IPS-NIHi7 (cell line): Measurements from ENCODE around the gene RABGAP1.
A peak's percentile ranks its signal among the peaks of the same experiment; 100 is the strongest.

ENCODE experiments used
- DNase-seq: peaks from one replicate; pipeline ENCODE4 v3.0.0; 2012; ENCODE audit warnings: mixed read lengths; ENCODE audit errors: extremely low spot score

The RABGAP1 gene

GRCh38 chr9:123046406-123047195 is 105.8 kb downstream of the RABGAP1 start:
- DNase-seq: no peak

- no peak for DNase-seq
Measured at GRCh38 chr9:123048748-123049147, 107.9 kb downstream of the RABGAP1 start.

- no peak for DNase-seq
Measured at GRCh38 chr9:123049589-123050222, 108.9 kb downstream of the RABGAP1 start.

GRCh38 chr9:123053046-123053445 is 112.2 kb downstream of the RABGAP1 start:
- DNase-seq: no peak

GRCh38 chr9:123053711-123054110 is 112.9 kb downstream of the RABGAP1 start:
- DNase-seq: no peak

- DNase-seq: no peak
Measured at GRCh38 chr9:123058834-123059233, 118.0 kb downstream of the RABGAP1 start.

GRCh38 chr9:123059472-123060220 is 118.8 kb downstream of the RABGAP1 start:
- DNase-seq: no peak

- no peak for DNase-seq
Measured at GRCh38 chr9:123061216-123061615, 120.4 kb downstream of the RABGAP1 start.

GRCh38 chr9:123062351-123063176 is 121.7 kb downstream of the RABGAP1 start:
- DNase-seq: no peak

- no peak for DNase-seq
Measured at GRCh38 chr9:123063177-123063598, 122.4 kb downstream of the RABGAP1 start.

GRCh38 chr9:123063896-123064295 is 123.1 kb downstream of the RABGAP1 start:
- no peak for DNase-seq

GRCh38 chr9:123064716-123065115 is 123.9 kb downstream of the RABGAP1 start:
- no peak for DNase-seq

- no peak for DNase-seq
Measured at GRCh38 chr9:123065196-123065595, 124.4 kb downstream of the RABGAP1 start.

- DNase-seq: no peak
Measured at GRCh38 chr9:123067136-123067535, 126.3 kb downstream of the RABGAP1 start.

GRCh38 chr9:123069010-123069481 is 128.2 kb downstream of the RABGAP1 start:
- DNase-seq: no peak

GRCh38 chr9:123070198-123070597 is 129.4 kb downstream of the RABGAP1 start:
- DNase-seq: no peak

GRCh38 chr9:123072407-123072995 is 131.7 kb downstream of the RABGAP1 start:
- peak; percentile 38 for DNase-seq

- DNase-seq: no peak
Measured at GRCh38 chr9:123073441-123073840, 132.6 kb downstream of the RABGAP1 start.

GRCh38 chr9:123073991-123074422 is 133.2 kb downstream of the RABGAP1 start:
- DNase-seq: no peak

- no peak for DNase-seq
Measured at GRCh38 chr9:123074628-123075027, 133.8 kb downstream of the RABGAP1 start.

- DNase-seq: no peak
Measured at GRCh38 chr9:123080444-123080843, 139.6 kb downstream of the RABGAP1 start.
